Transverse colon (tissue), 4 donors: ENCODE results near the gene NASP. TPM values are rescaled to one million over a fixed set of nuclear protein-coding genes. Genes with fewer than 3 reads are reported as not detected.

Experiments used
- DNase-seq: peaks from one replicate; pipeline ENCODE4 v3.0.0-alpha.2; 2019
- H3K27ac ChIP-seq, 4 donors: fragments of 200-600 bp; sonication (generic); 2 replicates each; pipeline ENCODE4 v1.5.1; 2016 to 2018; ENCODE audit warnings: inconsistent platforms in 4 of 4
- H3K27me3 ChIP-seq: fragments of 200-600 bp; sonication (generic); 2 replicates; pipeline ENCODE4 v1.5.1; 2017; ENCODE audit warnings: inconsistent platforms
- H3K36me3 ChIP-seq, 4 donors: fragments of 200-600 bp; sonication (generic); 2 replicates each; pipeline ENCODE4 v1.5.1; 2017 to 2019; ENCODE audit warnings: inconsistent platforms in 4 of 4
- H3K4me1 ChIP-seq, 4 donors: fragments of 200-600 bp; sonication (generic); 2 replicates each; pipeline ENCODE4 v1.5.1; 2017 to 2020; ENCODE audit warnings: inconsistent platforms in 4 of 4
- H3K4me3 ChIP-seq, 4 donors: fragments of 200-600 bp; sonication (generic); 1 replicate in 1 of 4; 2 replicates in 3 of 4; pipeline versions ENCODE4 v1.5.1 to v1.6.1; 2017 to 2019; ENCODE audit warnings: inconsistent platforms in 4 of 4
- H3K9me3 ChIP-seq, 2 donors: fragments of 200-600 bp; sonication (generic); 2 replicates each; pipeline ENCODE4 v1.5.1; 2017 to 2019; ENCODE audit warnings: inconsistent platforms in 2 of 2
- EP300 ChIP-seq: sonication (generic); formaldehyde crosslinking; IDR thresholded peaks from one replicate; pipeline ENCODE4 v1.6.1; 2017; ENCODE audit warnings: antibody characterized with exemption, low read depth
- POLR2A ChIP-seq: fragments of 450-650 bp; IDR thresholded peaks from one replicate; pipeline ENCODE4 v1.6.1; 2016; ENCODE audit warnings: antibody characterized with exemption, mild to moderate bottlenecking, moderate library complexity
- POLR2AphosphoS5 ChIP-seq, 3 donors: sonication (generic); formaldehyde crosslinking; IDR thresholded peaks; one replicate each; pipeline ENCODE4 v1.6.1; 2016; ENCODE audit warnings: antibody characterized with exemption in 3 of 3
- WGBS, 2 donors: methylation state at CpG; one replicate each; pipeline ENCODE4 v1.1.5; 2018; ENCODE audit warnings: low coverage in 1 of 2; 5-methylcytosine and 5-hydroxymethylcytosine counted together
- in situ Hi-C, 4 donors: fragments of 200-750 bp; cut with MboI; loops; one replicate each; pipeline versions ENCODE4 v1.15.0 to v1.15.1; 2017; ENCODE audit warnings: low sequenced_read_pairs in 3 of 4, low pct_ligation_motif_present in 1 of 4, low pct_unique_long_range_greater_than_20kb in 1 of 4
- intact Hi-C: fragments of 100-400 bp; cut with DNase I; formaldehyde crosslinking; loops from one replicate; pipeline ENCODE4 v1.15.1; 2023; ENCODE audit warnings: low total_unique reads
- total RNA-seq, 4 donors: library from RNA; depleted of rRNA; stranded (reverse); fragments of >200 nt; gene quantifications; one replicate each; pipeline ENCODE4 v1.1.0, GENCODE V29; 2016
- TF ChIP-seq, protein P1 (sequence below), 5 experiments: fragments of 200-600 bp in 3 of 5; fragments of 450-650 bp in 2 of 5; sonication (generic) in 3 of 5; IDR thresholded peaks; 1 replicate in 2 of 5; 2 replicates in 3 of 5; pipeline ENCODE4 v1.5.1; 2016 to 2017; ENCODE audit warnings: antibody characterized with exemption in 5 of 5, inconsistent platforms in 3 of 5, mild to moderate bottlenecking in 2 of 5, moderate library complexity in 1 of 5

NASP gene
- total RNA-seq, 4 donors from 2014 or later: 34.4 to 62.2 (median 37.5) TPM

DNA sequence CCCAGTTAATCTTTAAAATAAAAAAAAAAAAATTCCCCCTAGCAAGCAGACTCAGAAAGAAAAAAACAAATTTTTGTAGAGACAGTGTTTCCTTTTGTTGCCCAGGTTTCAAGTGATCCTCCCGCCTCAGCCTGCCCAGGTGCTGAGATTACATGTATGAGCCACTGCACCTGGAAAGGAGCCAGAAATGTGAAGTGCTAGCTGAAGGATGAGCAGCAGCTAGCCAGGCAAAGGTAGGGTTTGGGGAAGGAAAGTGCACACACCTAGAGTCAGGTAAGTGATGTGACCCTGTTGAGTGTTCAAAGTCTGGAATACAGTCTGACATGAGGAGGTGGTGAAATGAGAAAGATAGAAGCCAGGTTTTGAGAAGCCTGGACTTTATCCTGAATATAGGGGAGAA lies 31.5 kb upstream of the NASP start:
- H3K9me3 ChIP-seq: no peaks in the 10 kb centered on the region
- in situ Hi-C loops: no loop called here
- peak overlapping the region; percentile 87 to 89 (median 88) for H3K27ac ChIP-seq

DNA sequence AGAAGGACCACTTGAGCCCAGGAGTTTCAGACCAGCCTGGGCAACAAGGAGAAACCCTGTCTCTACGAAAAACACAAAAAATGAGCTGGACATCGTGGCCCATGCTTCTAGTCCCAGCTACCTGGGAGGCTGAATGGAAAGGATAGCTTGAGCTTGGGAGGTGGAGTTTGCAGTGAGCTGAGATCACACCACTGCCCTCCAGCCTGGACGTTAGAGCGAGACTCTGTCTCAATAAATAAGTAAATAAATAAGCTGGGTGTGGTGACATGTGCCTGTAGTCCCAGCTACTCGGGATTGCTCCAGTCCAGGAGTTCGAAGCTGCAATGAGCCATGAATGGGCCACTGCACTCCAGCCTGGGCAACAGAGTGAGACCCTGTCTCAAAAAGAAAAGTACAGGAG lies 29.6 kb upstream of the NASP start:
- DNase-seq: no peak

More for the DNA sequence above, 31.5 kb upstream of the NASP start:
- WGBS, 2 donors: 38 to 54% methylated on average over 1 of the region's 1 CpG
- Histone ChIP-seq H3K27me3 (no peaks in the 10 kb centered on the region), H3K4me1 (peaks cover 21 to 42% (median 26%) of the 10 kb centered on the region in 4 donors), H3K36me3 (no peaks in the 10 kb centered on the region), H3K4me3 (peak overlapping the region in 1 of 4 donors; percentile 89)
- TF ChIP-seq EP300 (no peak), POLR2AphosphoS5 (IDR thresholded peaks at IDR 0.05) (no peak)
- intact Hi-C loops: loop anchor here (5.0 kb wide), 1 partner anchor 35 kb away; no protein-coding TSS in a partner anchor
- DNase-seq: peak; percentile 58

DNA sequence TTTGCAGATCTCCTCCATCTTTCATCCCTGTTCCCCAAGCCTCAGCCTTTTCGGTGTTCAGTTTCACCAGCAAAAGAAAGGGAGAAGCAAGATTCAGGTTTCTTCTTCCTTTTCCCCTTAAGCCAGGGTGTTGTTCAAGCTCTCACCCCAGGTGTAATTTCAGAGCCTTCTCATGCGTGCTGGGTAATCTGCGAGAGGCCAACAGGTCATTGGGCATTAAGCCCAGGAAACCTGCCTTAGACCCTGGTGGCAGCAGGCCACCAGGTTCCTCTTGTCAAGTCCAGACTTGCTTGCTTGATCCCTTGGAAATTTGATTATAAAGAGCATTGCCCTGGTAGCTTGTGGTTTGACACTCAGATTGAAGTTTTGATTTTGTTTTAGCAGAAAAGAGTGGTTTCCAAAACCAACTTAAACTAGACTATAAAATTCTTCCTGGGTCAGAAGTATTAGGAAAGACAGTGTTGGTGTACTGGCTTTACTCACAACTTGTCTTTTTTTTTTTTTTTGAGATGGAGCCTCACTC lies 26.4 kb upstream of the NASP start:
- DNase-seq: no peak
- intact Hi-C loops (no loop called here), in situ Hi-C loops (no loop called here)
- TF ChIP-seq POLR2A: no peak
- H3K4me3 ChIP-seq: no peak overlapping the region
- no peaks in the 10 kb centered on the region for H3K9me3 ChIP-seq
- 49 to 60% methylated on average over 3 of the region's 3 CpGs for WGBS, 2 donors
- no peaks in the 10 kb centered on the region for H3K27me3 ChIP-seq
- H3K4me1 ChIP-seq: peaks cover 11 to 30% (median 16%) of the 10 kb centered on the region in 4 donors
- H3K27ac ChIP-seq: peak overlapping the region in 2 of 4 donors; percentile 5 to 6
- peaks cover 0 to 6% (median 3%) of the 10 kb centered on the region in 4 donors for H3K36me3 ChIP-seq

More for the DNA sequence above, 29.6 kb upstream of the NASP start:
- no peaks in the 10 kb centered on the region for H3K27me3 ChIP-seq
- TF ChIP-seq POLR2AphosphoS5 (IDR thresholded peaks at IDR 0.05) (no peak), POLR2A (no peak), EP300 (no peak)
- TF ChIP-seq, protein P1, sequence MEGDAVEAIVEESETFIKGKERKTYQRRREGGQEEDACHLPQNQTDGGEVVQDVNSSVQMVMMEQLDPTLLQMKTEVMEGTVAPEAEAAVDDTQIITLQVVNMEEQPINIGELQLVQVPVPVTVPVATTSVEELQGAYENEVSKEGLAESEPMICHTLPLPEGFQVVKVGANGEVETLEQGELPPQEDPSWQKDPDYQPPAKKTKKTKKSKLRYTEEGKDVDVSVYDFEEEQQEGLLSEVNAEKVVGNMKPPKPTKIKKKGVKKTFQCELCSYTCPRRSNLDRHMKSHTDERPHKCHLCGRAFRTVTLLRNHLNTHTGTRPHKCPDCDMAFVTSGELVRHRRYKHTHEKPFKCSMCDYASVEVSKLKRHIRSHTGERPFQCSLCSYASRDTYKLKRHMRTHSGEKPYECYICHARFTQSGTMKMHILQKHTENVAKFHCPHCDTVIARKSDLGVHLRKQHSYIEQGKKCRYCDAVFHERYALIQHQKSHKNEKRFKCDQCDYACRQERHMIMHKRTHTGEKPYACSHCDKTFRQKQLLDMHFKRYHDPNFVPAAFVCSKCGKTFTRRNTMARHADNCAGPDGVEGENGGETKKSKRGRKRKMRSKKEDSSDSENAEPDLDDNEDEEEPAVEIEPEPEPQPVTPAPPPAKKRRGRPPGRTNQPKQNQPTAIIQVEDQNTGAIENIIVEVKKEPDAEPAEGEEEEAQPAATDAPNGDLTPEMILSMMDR (IDR thresholded peaks at IDR 0.05): no peak
- no peaks in the 10 kb centered on the region for H3K36me3 ChIP-seq
- 69 to 86% methylated on average over 5 to 6 of the region's 6 CpGs for WGBS, 2 donors
- in situ Hi-C loops (no loop called here), intact Hi-C loops (loop anchor here (5.0 kb wide), 1 partner anchor 37 kb away; no protein-coding TSS in a partner anchor)
- H3K4me3 ChIP-seq: no peak overlapping the region
- H3K9me3 ChIP-seq: no peaks in the 10 kb centered on the region
- no peak overlapping the region for H3K27ac ChIP-seq
- peaks cover 23 to 44% (median 27%) of the 10 kb centered on the region in 4 donors for H3K4me1 ChIP-seq

DNA sequence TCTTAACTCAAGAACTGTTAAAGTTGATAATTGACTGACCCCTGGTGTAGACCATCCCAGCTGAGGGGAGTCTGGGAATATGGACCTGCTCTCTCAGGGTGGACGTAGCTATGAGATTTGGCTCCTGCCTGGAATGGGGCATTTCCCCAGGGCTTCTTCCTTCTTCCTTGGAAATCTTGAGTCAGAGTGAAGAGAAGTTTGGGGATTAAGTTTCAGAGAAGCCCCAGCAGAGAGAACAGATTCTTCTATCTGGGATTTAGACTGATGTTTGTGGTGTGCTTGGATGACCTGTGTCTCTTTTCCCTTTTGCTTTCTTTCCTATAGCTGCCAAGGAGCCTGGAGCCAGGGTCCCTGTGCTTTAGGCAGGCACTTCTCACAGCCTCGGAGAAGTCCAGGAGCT lies 20.0 kb upstream of the NASP start:
- peaks cover 0 to 9% (median 5%) of the 10 kb centered on the region in 4 donors for H3K4me1 ChIP-seq
- no peak overlapping the region for H3K27ac ChIP-seq
- intact Hi-C loops: no loop called here
- H3K4me3 ChIP-seq: no peak overlapping the region
- 98% methylated on average over 2 of the region's 2 CpGs; no CpG with 5 or more reads in 1 of the 2 donors for WGBS, 2 donors
- no peak for TF ChIP-seq POLR2A
- TF ChIP-seq, protein P1 (IDR thresholded peaks at IDR 0.05): no peak
- TF ChIP-seq EP300: no peak
- no peak for TF ChIP-seq POLR2AphosphoS5 (IDR thresholded peaks at IDR 0.05)
- DNase-seq: no peak
- no peaks in the 10 kb centered on the region for H3K27me3 ChIP-seq
- in situ Hi-C loops: loop anchor here in 2 of 4 donors (10.0 kb wide), 2 partner anchors 49 to 199 kb away; no protein-coding TSS in a partner anchor
- H3K9me3 ChIP-seq: no peaks in the 10 kb centered on the region
- H3K36me3 ChIP-seq: peaks cover 0 to 34% (median 13%) of the 10 kb centered on the region in 4 donors

DNA sequence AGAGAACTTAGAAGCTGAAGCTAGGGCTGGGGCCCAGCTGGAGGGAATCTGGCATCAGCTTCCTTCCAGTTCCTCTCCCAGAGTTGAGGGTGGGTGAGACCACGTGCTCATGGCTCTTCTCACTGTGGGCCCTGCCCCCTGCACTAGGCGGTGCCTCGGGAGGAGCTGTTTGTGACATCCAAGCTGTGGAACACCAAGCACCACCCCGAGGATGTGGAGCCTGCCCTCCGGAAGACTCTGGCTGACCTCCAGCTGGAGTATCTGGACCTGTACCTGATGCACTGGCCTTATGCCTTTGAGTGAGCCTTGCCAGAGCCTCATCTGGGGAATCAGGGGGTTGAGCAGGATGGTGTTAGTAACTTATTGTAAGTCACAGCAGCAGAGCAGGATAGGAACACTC lies 17.1 kb upstream of the NASP start:
- 61% methylated on average over 5 of the region's 5 CpGs; no CpG with 5 or more reads in 1 of the 2 donors for WGBS, 2 donors
- intact Hi-C loops (loop anchor here (5.0 kb wide), 1 partner anchor 204 kb away; no protein-coding TSS in a partner anchor), in situ Hi-C loops (loop anchor here in 3 of 4 donors (5.0 to 10.0 kb wide), 4 partner anchors 52 to 202 kb away; no protein-coding TSS in a partner anchor)
- H3K4me1 ChIP-seq: peaks cover 0 to 7% (median 5%) of the 10 kb centered on the region in 4 donors
- no peaks in the 10 kb centered on the region for H3K9me3 ChIP-seq
- no peak overlapping the region for H3K27ac ChIP-seq
- peak; percentile 21 for DNase-seq
- H3K36me3 ChIP-seq: peaks cover 0 to 28% (median 12%) of the 10 kb centered on the region in 4 donors
- TF ChIP-seq EP300 (no peak), POLR2A (no peak), POLR2AphosphoS5 (IDR thresholded peaks at IDR 0.05) (no peak)
- TF ChIP-seq, protein P1 (IDR thresholded peaks at IDR 0.05): no peak
- no peak overlapping the region for H3K4me3 ChIP-seq
- no peaks in the 10 kb centered on the region for H3K27me3 ChIP-seq
